CD8-positive, alpha-beta memory T cell (primary cell): ENCODE data around the gene SCFD2. TPM values are rescaled to one million over a fixed set of nuclear protein-coding genes. Genes with fewer than 3 reads are reported as not detected.

Source experiments
- CTCF ChIA-PET: fragments of 350-600 bp; sonication (Branson Sonifier 250); formaldehyde crosslinking; loops from one replicate; lab custom pipeline; 2021; ENCODE audit warnings: antibody characterized with exemption; lab: Charles Lee
- POLR2A ChIA-PET: fragments of 350-600 bp; sonication (Branson Sonifier 250); formaldehyde crosslinking; loops from one replicate; lab custom pipeline; 2021; ENCODE audit warnings: antibody characterized with exemption; lab: Charles Lee
- DNase-seq, 5 donors: peaks; one replicate each; pipeline versions ENCODE4 v3.0.0 to v3.0.0-alpha.2; 2020 to 2022; ENCODE audit warnings: mixed read lengths in 1 of 5
- H3K27ac ChIP-seq: one replicate; pipeline ENCODE4 v1.7.0; 2013; ENCODE audit warnings: low read depth, mild to moderate bottlenecking, low read length, moderate library complexity
- H3K27me3 ChIP-seq: 2 replicates; pipeline ENCODE4 v1.7.0; 2013; ENCODE audit warnings: low read length, mild to moderate bottlenecking; ENCODE audit not compliant: insufficient read depth, poor library complexity, severe bottlenecking
- H3K36me3 ChIP-seq: 2 replicates; pipeline ENCODE4 v1.7.0; 2013; ENCODE audit warnings: mild to moderate bottlenecking, low read length, moderate library complexity; ENCODE audit not compliant: insufficient read depth
- H3K4me1 ChIP-seq: 2 replicates; pipeline ENCODE4 v1.7.0; 2013; ENCODE audit warnings: mild to moderate bottlenecking, low read length, moderate library complexity; ENCODE audit not compliant: insufficient read depth
- H3K4me3 ChIP-seq: 2 replicates; pipeline ENCODE4 v1.7.0; 2013; ENCODE audit warnings: mild to moderate bottlenecking, low read length
- H3K9me3 ChIP-seq: 2 replicates; pipeline ENCODE4 v1.7.0; 2013; ENCODE audit warnings: mild to moderate bottlenecking, low read length
- H3K27ac Mint-ChIP-seq, 8 donors: one replicate each; pipeline ENCODE4 v1.8.0; 2020 to 2021; ENCODE audit warnings: mixed read lengths in 8 of 8, mild to moderate bottlenecking in 6 of 8, inconsistent platforms in 3 of 8, moderate library complexity in 3 of 8
- H3K27me3 Mint-ChIP-seq, 2 donors: one replicate each; pipeline ENCODE4 v1.8.0; 2020 to 2021; ENCODE audit warnings: mixed read lengths in 2 of 2, mild to moderate bottlenecking in 1 of 2, moderate library complexity in 1 of 2
- H3K36me3 Mint-ChIP-seq, 3 donors: one replicate each; pipeline ENCODE4 v1.8.0; 2020 to 2021; ENCODE audit warnings: mixed read lengths in 3 of 3, inconsistent platforms in 1 of 3, mild to moderate bottlenecking in 1 of 3
- H3K4me1 Mint-ChIP-seq, 3 donors: one replicate each; pipeline ENCODE4 v1.8.0; 2020 to 2021; ENCODE audit warnings: mixed read lengths in 3 of 3, inconsistent platforms in 1 of 3, mild to moderate bottlenecking in 1 of 3
- H3K4me3 Mint-ChIP-seq, 7 donors: one replicate each; pipeline ENCODE4 v1.8.0; 2020 to 2021; ENCODE audit warnings: mixed read lengths in 7 of 7, mild to moderate bottlenecking in 6 of 7, moderate library complexity in 4 of 7, inconsistent platforms in 2 of 7
- H3K9me3 Mint-ChIP-seq, 5 donors: one replicate each; pipeline ENCODE4 v1.8.0; 2020 to 2022; ENCODE audit warnings: mixed read lengths in 5 of 5, mild to moderate bottlenecking in 3 of 5, moderate library complexity in 2 of 5, inconsistent platforms in 1 of 5
- polyA plus RNA-seq: library from polyadenylated mRNA; unstranded; fragments of 300-500 nt; fragmentation: Illumina TruSeq; gene quantifications from one replicate; pipeline ENCODE4 v1.2.3, GENCODE V29; 2021
- total RNA-seq, 2 experiments: library from RNA; stranded (reverse); gene quantifications; one replicate each; pipeline ENCODE4 v1.2.3, GENCODE V29; 2021

The SCFD2 gene
- total and polyA plus RNA-seq, 3 experiments from 2014 or later = 18.1 to 29.1 (median 25.7) TPM

DNA sequence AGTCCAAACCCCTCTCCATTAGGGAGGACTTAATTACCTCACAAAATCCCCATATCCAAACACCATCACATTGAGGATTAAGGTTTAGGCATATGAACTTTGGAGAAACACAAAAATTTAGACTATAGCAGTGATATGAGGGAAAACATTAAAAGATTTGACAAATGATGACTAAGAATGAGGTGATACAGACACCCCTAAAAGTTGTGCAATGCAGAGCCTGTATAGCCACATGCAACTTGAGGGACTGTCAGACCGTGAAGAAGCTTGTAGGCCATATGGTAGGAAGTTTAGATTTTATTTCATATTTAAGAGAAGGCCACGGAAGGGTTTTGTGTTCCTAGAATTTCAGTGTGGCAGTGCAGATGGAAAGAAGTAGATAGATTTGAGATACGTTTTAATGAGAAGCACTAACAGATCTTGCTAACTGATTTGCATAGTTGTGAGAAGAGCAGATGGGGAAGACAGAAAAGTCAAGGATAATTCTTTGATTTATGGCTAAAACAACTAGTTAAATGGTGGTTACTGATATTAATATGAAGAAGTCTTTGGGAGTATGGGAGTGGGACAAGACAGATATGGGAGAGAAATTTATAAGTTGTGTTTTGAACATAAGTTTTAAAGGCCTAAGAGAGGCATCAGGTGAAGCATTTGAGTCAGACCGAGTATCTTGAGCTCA lies 6.1 kb upstream of the SCFD2 start:
- ChIA-PET POLR2A (no interaction called here), CTCF (no interaction called here)
- Mint-ChIP-seq H3K4me1 (peaks cover 4 to 6% (median 6%) of the 10 kb centered on the region in 3 donors), H3K36me3 (peaks cover 0 to 5% (median 3%) of the 10 kb centered on the region in 3 donors), H3K27ac (no peak overlapping the region), H3K27me3 (peaks cover 26 to 43% of the 10 kb centered on the region in 2 donors), H3K9me3 (no peaks in the 10 kb centered on the region), H3K4me3 (no peak overlapping the region)
- no peak overlapping the region for H3K27ac ChIP-seq
- H3K9me3 ChIP-seq = no peaks in the 10 kb centered on the region
- no peak overlapping the region for H3K4me3 ChIP-seq
- H3K27me3 ChIP-seq = peaks cover 8% of the 10 kb centered on the region
- H3K4me1 ChIP-seq = peaks cover 4% of the 10 kb centered on the region
- no peak for DNase-seq
- no peaks in the 10 kb centered on the region for H3K36me3 ChIP-seq

GRCh38 chr4:53371049-53371448 lies 5.2 kb upstream of the SCFD2 start:
- ChIA-PET CTCF (no interaction called here), POLR2A (no interaction called here)
- no peaks in the 10 kb centered on the region for H3K9me3 Mint-ChIP-seq
- peaks cover 30 to 43% of the 10 kb centered on the region in 2 donors for H3K27me3 Mint-ChIP-seq
- H3K27ac Mint-ChIP-seq = no peak overlapping the region
- H3K36me3 Mint-ChIP-seq = peaks cover 3 to 5% (median 5%) of the 10 kb centered on the region in 3 donors
- Histone ChIP-seq H3K4me3 (no peak overlapping the region), H3K27me3 (peaks cover 8% of the 10 kb centered on the region), H3K4me1 (peaks cover 9% of the 10 kb centered on the region), H3K9me3 (no peaks in the 10 kb centered on the region), H3K36me3 (no peaks in the 10 kb centered on the region), H3K27ac (no peak overlapping the region)
- H3K4me3 Mint-ChIP-seq = peak overlapping the region in 1 of 7 donors; percentile 57
- DNase-seq = no peak
- peaks cover 6 to 10% (median 10%) of the 10 kb centered on the region in 3 donors for H3K4me1 Mint-ChIP-seq

- Histone ChIP-seq H3K27ac (no peak overlapping the region), H3K9me3 (no peaks in the 10 kb centered on the region), H3K27me3 (peaks cover 8% of the 10 kb centered on the region), H3K36me3 (no peaks in the 10 kb centered on the region), H3K4me3 (no peak overlapping the region), H3K4me1 (peaks cover 19% of the 10 kb centered on the region)
- Mint-ChIP-seq H3K9me3 (peaks cover 0 to 1% (median 0%) of the 10 kb centered on the region in 5 donors), H3K27ac (peak overlapping the region in 1 of 8 donors; percentile 61), H3K36me3 (peaks cover 1 to 12% (median 5%) of the 10 kb centered on the region in 3 donors), H3K27me3 (peaks cover 28 to 31% of the 10 kb centered on the region in 2 donors), H3K4me1 (peaks cover 30 to 43% (median 41%) of the 10 kb centered on the region in 3 donors), H3K4me3 (peak overlapping the region in 1 of 7 donors; percentile 84)
- CTCF ChIA-PET = no interaction called here
- POLR2A ChIA-PET = no interaction called here
- DNase-seq = no peak
Measured at GRCh38 chr4:53367721-53368120, 1.9 kb upstream of the SCFD2 start.

GRCh38 chr4:53366301-53366716 lies 448 bp upstream of the SCFD2 start:
- CTCF ChIA-PET = interaction anchor here (1.5 kb wide), 1 partner anchor 14 kb away, joined by 5 read pairs; no protein-coding TSS in a partner anchor
- H3K9me3 ChIP-seq = no peaks in the 10 kb centered on the region
- H3K27me3 ChIP-seq = peaks cover 4% of the 10 kb centered on the region
- peaks cover 5 to 12% (median 5%) of the 10 kb centered on the region in 3 donors for H3K36me3 Mint-ChIP-seq
- POLR2A ChIA-PET = interaction anchor here (1.3 kb wide), 1 partner anchor 12 kb away, joined by 6 read pairs; the partner anchor contains the start of gene FIP1L1
- no peaks in the 10 kb centered on the region for H3K36me3 ChIP-seq
- H3K9me3 Mint-ChIP-seq = peaks cover 0 to 1% (median 0%) of the 10 kb centered on the region in 5 donors
- H3K4me3 Mint-ChIP-seq = peak overlapping the region; percentile 96 to 99 (median 97)
- peaks cover 43 to 57% (median 55%) of the 10 kb centered on the region in 3 donors for H3K4me1 Mint-ChIP-seq
- peaks cover 32% of the 10 kb centered on the region for H3K4me1 ChIP-seq
- H3K27ac Mint-ChIP-seq = peak overlapping the region; percentile 94 to 99 (median 97)
- peak overlapping the region; percentile 85 for H3K4me3 ChIP-seq
- peaks cover 18 to 21% of the 10 kb centered on the region in 2 donors for H3K27me3 Mint-ChIP-seq
- peak overlapping the region; percentile 85 for H3K27ac ChIP-seq
- DNase-seq = no peak

GRCh38 chr4:53365121-53365485 lies 758 bp downstream of the SCFD2 start:
- Histone ChIP-seq H3K4me3 (peak overlapping the region; percentile 85), H3K27me3 (no peaks in the 10 kb centered on the region), H3K4me1 (peaks cover 37% of the 10 kb centered on the region), H3K9me3 (no peaks in the 10 kb centered on the region), H3K27ac (peak overlapping the region; percentile 85), H3K36me3 (no peaks in the 10 kb centered on the region)
- ChIA-PET CTCF (interaction anchor here (1.5 kb wide), 1 partner anchor 15 kb away, joined by 5 read pairs; no protein-coding TSS in a partner anchor), POLR2A (interaction anchor here (0.6 to 1.0 kb wide), 3 partner anchors 12 to 1328 kb away, joined by 3 read pairs; partner anchors contain the start of gene FIP1L1)
- Mint-ChIP-seq H3K27me3 (peaks cover 10 to 13% of the 10 kb centered on the region in 2 donors), H3K27ac (peak overlapping the region; percentile 94 to 99 (median 97)), H3K4me1 (peaks cover 55 to 69% (median 66%) of the 10 kb centered on the region in 3 donors), H3K36me3 (peaks cover 4 to 12% (median 5%) of the 10 kb centered on the region in 3 donors), H3K9me3 (peaks cover 0 to 1% (median 0%) of the 10 kb centered on the region in 5 donors), H3K4me3 (peak overlapping the region; percentile 96 to 99 (median 97))
- peak in 1 of 5 donors; percentile 4 for DNase-seq

- H3K27me3 ChIP-seq = no peaks in the 10 kb centered on the region
- no peak overlapping the region for H3K4me3 ChIP-seq
- ChIA-PET POLR2A (interaction anchor here (1.0 kb wide), 1 partner anchor 13 kb away, joined by 3 read pairs; the partner anchor contains the start of gene FIP1L1), CTCF (no interaction called here)
- peaks cover 0 to 12% (median 5%) of the 10 kb centered on the region in 3 donors for H3K36me3 Mint-ChIP-seq
- no peak for DNase-seq
- no peaks in the 10 kb centered on the region for H3K9me3 ChIP-seq
- H3K27ac Mint-ChIP-seq = peak overlapping the region; percentile 94 to 99 (median 97)
- H3K27ac ChIP-seq = no peak overlapping the region
- peaks cover 6 to 9% of the 10 kb centered on the region in 2 donors for H3K27me3 Mint-ChIP-seq
- peaks cover 0 to 1% (median 0%) of the 10 kb centered on the region in 5 donors for H3K9me3 Mint-ChIP-seq
- peaks cover 59 to 74% (median 71%) of the 10 kb centered on the region in 3 donors for H3K4me1 Mint-ChIP-seq
- peaks cover 42% of the 10 kb centered on the region for H3K4me1 ChIP-seq
- H3K36me3 ChIP-seq = no peaks in the 10 kb centered on the region
- peak overlapping the region; percentile 96 to 99 (median 97) for H3K4me3 Mint-ChIP-seq
Measured at GRCh38 chr4:53364624-53365023, 1.2 kb downstream of the SCFD2 start.

- Histone ChIP-seq H3K9me3 (no peaks in the 10 kb centered on the region), H3K36me3 (no peaks in the 10 kb centered on the region), H3K27ac (no peak overlapping the region), H3K4me1 (peaks cover 45% of the 10 kb centered on the region), H3K4me3 (no peak overlapping the region), H3K27me3 (no peaks in the 10 kb centered on the region)
- POLR2A ChIA-PET = no interaction called here
- Mint-ChIP-seq H3K27me3 (peaks cover 0 to 6% of the 10 kb centered on the region in 2 donors), H3K4me3 (peak overlapping the region; percentile 4 to 62 (median 27)), H3K27ac (peak overlapping the region in 5 of 8 donors; percentile 6 to 48 (median 27)), H3K4me1 (peaks cover 65 to 87% (median 80%) of the 10 kb centered on the region in 3 donors), H3K9me3 (peaks cover 0 to 1% (median 0%) of the 10 kb centered on the region in 5 donors), H3K36me3 (peaks cover 0 to 16% (median 5%) of the 10 kb centered on the region in 3 donors)
- DNase-seq = no peak
- CTCF ChIA-PET = no interaction called here
Measured at GRCh38 chr4:53362093-53362492, 3.8 kb downstream of the SCFD2 start.

DNA sequence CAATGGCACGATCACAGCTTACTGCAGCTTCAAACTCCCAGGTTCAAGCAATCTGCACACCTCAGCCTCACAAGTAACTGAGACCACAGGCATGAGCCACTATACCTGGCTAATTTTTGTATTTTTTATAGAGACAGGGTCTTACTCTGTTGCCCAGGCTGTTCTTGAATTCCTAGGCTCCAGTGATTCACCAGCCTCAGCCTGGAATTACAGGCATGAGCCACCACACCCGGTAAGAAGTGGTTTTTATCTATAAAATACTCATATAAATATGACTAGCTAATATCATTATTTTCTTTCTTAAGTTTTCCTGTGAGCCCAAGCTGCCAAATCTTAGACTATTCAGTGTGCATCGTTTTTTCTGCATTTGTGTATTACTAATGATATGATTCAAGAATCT lies 4.4 kb downstream of the SCFD2 start:
- Histone ChIP-seq H3K9me3 (no peaks in the 10 kb centered on the region), H3K36me3 (no peaks in the 10 kb centered on the region), H3K27ac (no peak overlapping the region), H3K4me3 (no peak overlapping the region), H3K4me1 (peaks cover 38% of the 10 kb centered on the region), H3K27me3 (no peaks in the 10 kb centered on the region)
- H3K36me3 Mint-ChIP-seq = peaks cover 0 to 15% (median 5%) of the 10 kb centered on the region in 3 donors
- peak overlapping the region in 3 of 8 donors; percentile 13 to 33 (median 22) for H3K27ac Mint-ChIP-seq
- ChIA-PET CTCF (no interaction called here), POLR2A (no interaction called here)
- no peak for DNase-seq
- H3K9me3 Mint-ChIP-seq = peaks cover 0 to 1% (median 0%) of the 10 kb centered on the region in 5 donors
- peaks cover 0 to 6% of the 10 kb centered on the region in 2 donors for H3K27me3 Mint-ChIP-seq
- no peak overlapping the region for H3K4me3 Mint-ChIP-seq
- peaks cover 63 to 81% (median 74%) of the 10 kb centered on the region in 3 donors for H3K4me1 Mint-ChIP-seq
